Peyer's patch (tissue), 4 donors: ENCODE data around the gene PRIMA1. TPM values are rescaled to one million over a fixed set of nuclear protein-coding genes. Genes with fewer than 3 reads are reported as not detected.

ENCODE experiments used
- DNase-seq, 3 donors: peaks; one replicate each; pipeline ENCODE4 v3.0.0-alpha.2; 2017 to 2019
- H3K27ac ChIP-seq, 4 donors: fragments of 200-600 bp; sonication (generic); one replicate each; pipeline ENCODE4 v1.5.1; 2016 to 2019
- H3K27me3 ChIP-seq, 2 donors: fragments of 200-600 bp; sonication (generic); one replicate each; pipeline ENCODE4 v1.5.1; 2019
- H3K36me3 ChIP-seq, 3 donors: fragments of 200-600 bp; sonication (generic); one replicate each; pipeline ENCODE4 v1.5.1; 2016 to 2019
- H3K4me1 ChIP-seq, 4 donors: fragments of 200-600 bp; sonication (generic); one replicate each; pipeline ENCODE4 v1.5.1; 2016 to 2019
- H3K4me3 ChIP-seq, 4 donors: fragments of 200-600 bp; sonication (generic); 1 replicate in 3 of 4; 2 replicates in 1 of 4; pipeline ENCODE4 v1.5.1; 2016 to 2019; ENCODE audit warnings: mild to moderate bottlenecking in 1 of 4
- H3K9me3 ChIP-seq, 4 donors: fragments of 200-600 bp; sonication (generic); one replicate each; pipeline ENCODE4 v1.5.1; 2016 to 2019; ENCODE audit warnings: mild to moderate bottlenecking in 1 of 4
- CTCF ChIP-seq, 6 experiments: fragments of 450-650 bp in 4 of 6; fragments of 200-600 bp in 2 of 6; sonication (generic) in 1 of 6; IDR thresholded peaks; one replicate each; pipeline ENCODE4 v1.5.1; 2017 to 2019; ENCODE audit warnings: antibody characterized with exemption in 6 of 6, mild to moderate bottlenecking in 3 of 6, moderate library complexity in 1 of 6
- POLR2A ChIP-seq, 2 donors: fragments of 450-650 bp; IDR thresholded peaks; one replicate each; pipeline ENCODE4 v1.5.1; 2017; ENCODE audit warnings: antibody characterized with exemption in 2 of 2, mild to moderate bottlenecking in 2 of 2, moderate library complexity in 2 of 2
- total RNA-seq, 4 donors: library from RNA; depleted of rRNA; stranded (reverse); fragments of >200 nt; gene quantifications; one replicate each; pipeline ENCODE4 v1.1.0, GENCODE V29; 2016

PRIMA1 gene
- total RNA-seq, 4 donors from 2014 or later, result 1.2 to 5.1 (median 3.0) TPM

- no peak overlapping the region for H3K4me3 ChIP-seq
- H3K36me3 ChIP-seq, result no peaks in the 10 kb centered on the region
- DNase-seq, result no peak
- peaks cover 0 to 18% (median 0%) of the 10 kb centered on the region in 4 donors for H3K4me1 ChIP-seq
- TF ChIP-seq CTCF (IDR thresholded peaks at IDR 0.05), result no peak
- H3K27me3 ChIP-seq, result no peaks in the 10 kb centered on the region
- H3K9me3 ChIP-seq, result no peaks in the 10 kb centered on the region
- peak overlapping the region in 1 of 4 donors; percentile 50 for H3K27ac ChIP-seq
Measured at GRCh38 chr14:93757206-93757605, 31.1 kb downstream of the PRIMA1 start.

- Histone ChIP-seq H3K36me3 (no peaks in the 10 kb centered on the region), H3K27me3 (no peaks in the 10 kb centered on the region), H3K4me1 (peaks cover 0 to 11% (median 0%) of the 10 kb centered on the region in 4 donors), H3K27ac (no peak overlapping the region), H3K9me3 (no peaks in the 10 kb centered on the region), H3K4me3 (no peak overlapping the region)
- TF ChIP-seq POLR2A (IDR thresholded peaks at IDR 0.05) (no peak), CTCF (IDR thresholded peaks at IDR 0.05) (no peak)
- no peak for DNase-seq
Measured at GRCh38 chr14:93753647-93754046, 34.6 kb downstream of the PRIMA1 start.

- no peaks in the 10 kb centered on the region for H3K9me3 ChIP-seq
- no peaks in the 10 kb centered on the region for H3K27me3 ChIP-seq
- DNase-seq, result peak in 1 of 3 donors; percentile 25
- H3K36me3 ChIP-seq, result no peaks in the 10 kb centered on the region
- no peak for TF ChIP-seq CTCF (IDR thresholded peaks at IDR 0.05)
- no peak for TF ChIP-seq POLR2A (IDR thresholded peaks at IDR 0.05)
- H3K27ac ChIP-seq, result no peak overlapping the region
- peaks cover 0 to 11% (median 0%) of the 10 kb centered on the region in 4 donors for H3K4me1 ChIP-seq
- H3K4me3 ChIP-seq, result no peak overlapping the region
Measured at GRCh38 chr14:93752980-93753561, 35.2 kb downstream of the PRIMA1 start.

GRCh38 chr14:93751946-93752655, 36.2 kb downstream of the PRIMA1 start:
- H3K27me3 ChIP-seq, result no peaks in the 10 kb centered on the region
- DNase-seq, result peak in 1 of 3 donors; percentile 32

GRCh38 chr14:93749076-93749420, 39.2 kb downstream of the PRIMA1 start:
- no peaks in the 10 kb centered on the region for H3K36me3 ChIP-seq
- no peak for TF ChIP-seq CTCF (IDR thresholded peaks at IDR 0.05)
- no peak overlapping the region for H3K4me3 ChIP-seq
- H3K27ac ChIP-seq, result no peak overlapping the region
- peaks cover 0 to 11% (median 0%) of the 10 kb centered on the region in 4 donors for H3K4me1 ChIP-seq
- H3K9me3 ChIP-seq, result no peaks in the 10 kb centered on the region
- DNase-seq, result no peak
- H3K27me3 ChIP-seq, result no peaks in the 10 kb centered on the region

More at GRCh38 chr14:93751946-93752655, 36.2 kb downstream of the PRIMA1 start:
- Histone ChIP-seq H3K4me1 (peaks cover 0 to 11% (median 0%) of the 10 kb centered on the region in 4 donors), H3K36me3 (no peaks in the 10 kb centered on the region), H3K4me3 (no peak overlapping the region), H3K9me3 (no peaks in the 10 kb centered on the region), H3K27ac (no peak overlapping the region)
- TF ChIP-seq CTCF (IDR thresholded peaks at IDR 0.05) (no peak), POLR2A (IDR thresholded peaks at IDR 0.05) (no peak)
